Fibroblast of lung (primary cell): Measurements from ENCODE around the gene ANGPTL3. TPM values are rescaled to one million over a fixed set of nuclear protein-coding genes. Genes with fewer than 3 reads are reported as not detected.

ENCODE experiments used
- DNase-seq, 2 donors: peaks; one replicate each; pipeline versions ENCODE4 v3.0.0 to v3.0.0-alpha.2; 2010; ENCODE audit warnings: low read depth in 2 of 2
- H2AFZ ChIP-seq: 2 replicates; pipeline ENCODE4 v1.5.1; 2012; ENCODE audit warnings: low read length, control low read depth, inconsistent platforms
- H3K27ac ChIP-seq: 2 replicates; pipeline ENCODE4 v1.5.1; 2011; ENCODE audit warnings: low read length, control low read depth; ENCODE audit not compliant: insufficient read depth
- H3K27me3 ChIP-seq: 2 replicates; pipeline ENCODE4 v1.5.1; 2011; ENCODE audit warnings: mild to moderate bottlenecking, low read length; ENCODE audit not compliant: control insufficient read depth, insufficient read depth
- H3K36me3 ChIP-seq: 2 replicates; pipeline ENCODE4 v1.5.1; 2011; ENCODE audit warnings: low read length; ENCODE audit not compliant: control insufficient read depth, insufficient read depth
- H3K4me1 ChIP-seq: 2 replicates; pipeline ENCODE4 v1.5.1; 2011; ENCODE audit warnings: low read length; ENCODE audit not compliant: control insufficient read depth, insufficient read depth; ENCODE audit errors: extremely low read depth
- H3K4me2 ChIP-seq: 2 replicates; pipeline ENCODE4 v1.5.1; 2011; ENCODE audit warnings: low read length, control low read depth; ENCODE audit not compliant: insufficient read depth; ENCODE audit errors: extremely low read depth
- H3K4me3 ChIP-seq, 4 experiments: fragments of 200-600 bp in 1 of 4; sonication (generic) in 1 of 4; replicated peaks in 1 of 4; 2 replicates each; pipeline ENCODE4 v1.5.1; 2011 to 2016; ENCODE audit warnings: low read length in 4 of 4, low read depth in 3 of 4, mild to moderate bottlenecking in 3 of 4, control low read depth in 2 of 4, inconsistent platforms in 1 of 4, mixed read lengths in 1 of 4; ENCODE audit not compliant: insufficient read depth in 1 of 4; ENCODE audit errors: control extremely low read depth in 1 of 4
- H3K79me2 ChIP-seq: 2 replicates; pipeline ENCODE4 v1.5.1; 2012; ENCODE audit warnings: mild to moderate bottlenecking, low read length, inconsistent platforms; ENCODE audit not compliant: control insufficient read depth, insufficient read depth
- H3K9ac ChIP-seq: 2 replicates; pipeline ENCODE4 v1.5.1; 2011; ENCODE audit warnings: mild to moderate bottlenecking, low read length, control low read depth; ENCODE audit not compliant: insufficient read depth
- H3K9me3 ChIP-seq: 2 replicates; pipeline ENCODE4 v1.5.1; 2012; ENCODE audit warnings: low read depth, low read length; ENCODE audit not compliant: control insufficient read depth, insufficient read depth
- H4K20me1 ChIP-seq: 2 replicates; pipeline ENCODE4 v1.5.1; 2011; ENCODE audit warnings: low read length; ENCODE audit not compliant: control insufficient read depth, insufficient read depth; ENCODE audit errors: extremely low read depth
- EZH2 ChIP-seq: IDR thresholded peaks from 2 replicates; pipeline ENCODE4 v1.5.1; 2012; ENCODE audit warnings: low read length, control low read depth, mild to moderate bottlenecking; ENCODE audit errors: missing control alignments
- polyA plus RNA-seq, 2 donors: library from polyadenylated mRNA; depleted of rRNA in 1 of 2; stranded (reverse) in 1 of 2; unstranded in 1 of 2; fragments of >200 nt; gene quantifications; 2 replicates each; pipeline ENCODE4 v1.2.1, GENCODE V29; 2011 to 2012; ENCODE audit warnings: missing spikeins in 1 of 2
- total RNA-seq: library from RNA; depleted of rRNA; stranded (reverse); fragments of >200 nt; gene quantifications from 2 replicates; pipeline ENCODE4 v1.2.1, GENCODE V29; 2014
- TF ChIP-seq, protein P1 (sequence below), 2 donors: IDR thresholded peaks in 1 of 2; conservative IDR thresholded peaks in 1 of 2; 1 replicate in 1 of 2; 2 replicates in 1 of 2; pipeline ENCODE4 v1.5.1; 2011 to 2012; ENCODE audit warnings: low read length in 2 of 2, control low read depth in 1 of 2, inconsistent platforms in 1 of 2, low read depth in 1 of 2, mild to moderate bottlenecking in 1 of 2

Gene ANGPTL3
- total and polyA plus RNA-seq, 2 donors (not counting 1 experiment from before 2014, with no cell fraction given): not detected

DNA sequence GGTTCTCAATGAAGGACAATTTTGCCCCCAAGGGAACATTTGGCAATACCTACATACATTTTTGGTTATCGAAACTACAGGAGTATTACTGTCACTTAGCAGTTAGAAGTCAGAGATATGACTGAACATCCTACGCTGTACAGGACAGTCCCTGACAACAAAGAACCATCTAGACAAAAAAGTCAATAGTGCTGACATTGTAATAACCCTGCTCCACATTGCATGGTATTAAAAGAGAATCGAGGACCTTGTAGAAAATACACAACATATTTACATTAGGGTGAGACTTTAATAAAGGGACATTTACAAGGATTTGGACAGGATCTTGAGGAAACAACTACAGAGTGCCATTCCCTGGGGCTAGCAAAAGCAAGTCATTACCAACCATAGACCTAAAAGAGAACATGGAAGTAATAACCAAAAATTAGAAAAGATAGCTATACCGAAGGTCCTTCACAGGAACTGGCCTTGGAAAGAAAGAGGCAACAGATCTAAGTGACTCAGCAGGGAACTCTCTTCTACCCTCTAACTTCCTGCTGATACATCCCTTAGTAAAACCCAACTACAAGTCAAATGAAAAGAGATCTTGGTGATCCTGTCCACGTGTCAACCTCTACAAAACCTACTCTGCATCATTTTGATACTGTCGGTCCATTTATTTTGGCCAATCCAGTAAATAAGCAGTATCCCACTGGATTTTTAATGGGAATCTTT is 40.2 kb downstream of the ANGPTL3 start:
- Histone ChIP-seq H3K9me3 (no peaks in the 10 kb centered on the region), H3K27ac (no peak overlapping the region), H2AFZ (no peak overlapping the region), H3K9ac (no peak overlapping the region), H3K27me3 (no peaks in the 10 kb centered on the region), H3K79me2 (no peaks in the 10 kb centered on the region), H3K4me3 (no peak overlapping the region), H3K4me1 (no peaks in the 10 kb centered on the region), H3K36me3 (peaks cover 3% of the 10 kb centered on the region), H3K4me2 (no peak overlapping the region), H4K20me1 (no peaks in the 10 kb centered on the region)
- TF ChIP-seq, protein P1, sequence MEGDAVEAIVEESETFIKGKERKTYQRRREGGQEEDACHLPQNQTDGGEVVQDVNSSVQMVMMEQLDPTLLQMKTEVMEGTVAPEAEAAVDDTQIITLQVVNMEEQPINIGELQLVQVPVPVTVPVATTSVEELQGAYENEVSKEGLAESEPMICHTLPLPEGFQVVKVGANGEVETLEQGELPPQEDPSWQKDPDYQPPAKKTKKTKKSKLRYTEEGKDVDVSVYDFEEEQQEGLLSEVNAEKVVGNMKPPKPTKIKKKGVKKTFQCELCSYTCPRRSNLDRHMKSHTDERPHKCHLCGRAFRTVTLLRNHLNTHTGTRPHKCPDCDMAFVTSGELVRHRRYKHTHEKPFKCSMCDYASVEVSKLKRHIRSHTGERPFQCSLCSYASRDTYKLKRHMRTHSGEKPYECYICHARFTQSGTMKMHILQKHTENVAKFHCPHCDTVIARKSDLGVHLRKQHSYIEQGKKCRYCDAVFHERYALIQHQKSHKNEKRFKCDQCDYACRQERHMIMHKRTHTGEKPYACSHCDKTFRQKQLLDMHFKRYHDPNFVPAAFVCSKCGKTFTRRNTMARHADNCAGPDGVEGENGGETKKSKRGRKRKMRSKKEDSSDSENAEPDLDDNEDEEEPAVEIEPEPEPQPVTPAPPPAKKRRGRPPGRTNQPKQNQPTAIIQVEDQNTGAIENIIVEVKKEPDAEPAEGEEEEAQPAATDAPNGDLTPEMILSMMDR (conservative IDR thresholded peaks at IDR 0.05 in 1 of 2, IDR thresholded peaks at IDR 0.05 in 1 of 2; ENCODE audit: low read depth in 1 of 2, low read length in 2 of 2): no peak
- no peak for TF ChIP-seq EZH2
- no peak for DNase-seq

DNA sequence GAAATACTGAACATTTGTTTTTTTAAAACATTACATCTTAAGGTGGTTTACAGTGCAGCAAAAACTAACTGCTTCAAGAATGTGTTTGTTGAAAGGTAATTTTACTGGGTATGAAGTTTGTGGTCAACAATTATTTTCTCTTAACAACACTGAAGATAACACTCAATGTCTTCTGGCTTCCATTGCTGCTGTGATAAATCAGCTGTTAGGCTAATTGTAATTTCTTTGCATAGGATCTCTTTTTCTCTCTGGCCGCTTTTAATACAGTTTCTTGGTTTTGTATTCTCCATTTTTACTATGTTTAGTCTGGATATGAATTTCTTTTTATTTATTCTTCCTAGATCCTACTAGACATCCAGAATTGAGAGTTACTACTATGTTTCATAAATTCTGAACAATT is 46.0 kb downstream of the ANGPTL3 start:
- Histone ChIP-seq H3K9me3 (no peaks in the 10 kb centered on the region), H3K4me2 (no peak overlapping the region), H3K9ac (no peak overlapping the region), H3K27me3 (no peaks in the 10 kb centered on the region), H4K20me1 (no peaks in the 10 kb centered on the region), H2AFZ (no peak overlapping the region), H3K27ac (no peak overlapping the region), H3K4me3 (no peak overlapping the region), H3K36me3 (no peaks in the 10 kb centered on the region), H3K79me2 (no peaks in the 10 kb centered on the region), H3K4me1 (no peaks in the 10 kb centered on the region)
- no peak for DNase-seq
- TF ChIP-seq, protein P1 (conservative IDR thresholded peaks at IDR 0.05 in 1 of 2, IDR thresholded peaks at IDR 0.05 in 1 of 2; ENCODE audit: low read depth in 1 of 2, low read length in 2 of 2): no peak
- no peak for TF ChIP-seq EZH2

DNA sequence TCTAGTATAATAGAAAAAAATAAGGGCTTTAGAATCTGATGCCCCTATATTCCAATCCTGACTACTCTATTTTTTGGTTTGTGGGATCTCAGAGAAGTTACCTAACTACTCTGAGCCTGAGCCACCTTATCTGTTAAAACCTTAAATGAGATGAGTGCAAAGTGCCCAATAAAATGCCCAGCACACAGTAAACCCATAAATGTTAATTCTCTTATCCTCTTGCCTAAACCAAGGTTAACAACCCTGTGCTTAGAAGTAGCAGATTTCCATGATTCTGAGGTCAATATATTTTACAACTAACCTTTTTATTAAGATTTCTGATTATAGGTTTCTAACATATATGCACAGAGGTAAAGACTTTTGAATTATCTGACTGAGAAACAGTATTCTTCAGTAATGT is 55.1 kb downstream of the ANGPTL3 start:
- no peaks in the 10 kb centered on the region for H3K9me3 ChIP-seq
- DNase-seq: no peak
- no peaks in the 10 kb centered on the region for H3K27me3 ChIP-seq
- H2AFZ ChIP-seq: no peak overlapping the region
- H3K4me1 ChIP-seq: no peaks in the 10 kb centered on the region
- H3K79me2 ChIP-seq: peaks cover 9% of the 10 kb centered on the region
- H3K36me3 ChIP-seq: no peaks in the 10 kb centered on the region
- H3K4me2 ChIP-seq: no peak overlapping the region
- H4K20me1 ChIP-seq: no peaks in the 10 kb centered on the region
- no peak overlapping the region for H3K9ac ChIP-seq
- H3K27ac ChIP-seq: no peak overlapping the region
- no peak for TF ChIP-seq EZH2
- TF ChIP-seq, protein P1 (conservative IDR thresholded peaks at IDR 0.05 in 1 of 2, IDR thresholded peaks at IDR 0.05 in 1 of 2; ENCODE audit: low read depth in 1 of 2, low read length in 2 of 2): no peak
- no peak overlapping the region for H3K4me3 ChIP-seq
